Hepatocyte (in vitro differentiated cells): ENCODE data around the gene MACROD2.

Source experiments
- CTCF ChIP-seq: fragments of 200-600 bp; sonication (generic); IDR thresholded peaks from 2 replicates; pipeline ENCODE4 v1.5.1; 2016; ENCODE audit warnings: antibody characterized with exemption, mild to moderate bottlenecking; ENCODE audit not compliant: poor library complexity
- EZH2 ChIP-seq: fragments of 200-600 bp; sonication (generic); IDR thresholded peaks from 2 replicates; pipeline ENCODE4 v1.6.1; 2016; ENCODE audit warnings: antibody characterized with exemption, mild to moderate bottlenecking, borderline replicate concordance
- EZH2phosphoT487 ChIP-seq: fragments of 200-600 bp; sonication (generic); IDR thresholded peaks from one replicate; pipeline ENCODE4 v1.6.1; 2018; ENCODE audit warnings: antibody characterized with exemption, mild to moderate bottlenecking, low read depth, moderate library complexity; ENCODE audit not compliant: unreplicated experiment, severe bottlenecking

GRCh38 chr20:15937179-15937578 lies 1941.9 kb downstream of the MACROD2 start:
- TF ChIP-seq EZH2 (no peak), EZH2phosphoT487 (no peak), CTCF (no peak)
